Measurements from ENCODE around the gene B9D1.
"Not testable (repeated sequence)": the region's sequence is repeated elsewhere in the genome, so short reads cannot be mapped to it uniquely, and the experiment has no call there.

Gene B9D1

DNA sequence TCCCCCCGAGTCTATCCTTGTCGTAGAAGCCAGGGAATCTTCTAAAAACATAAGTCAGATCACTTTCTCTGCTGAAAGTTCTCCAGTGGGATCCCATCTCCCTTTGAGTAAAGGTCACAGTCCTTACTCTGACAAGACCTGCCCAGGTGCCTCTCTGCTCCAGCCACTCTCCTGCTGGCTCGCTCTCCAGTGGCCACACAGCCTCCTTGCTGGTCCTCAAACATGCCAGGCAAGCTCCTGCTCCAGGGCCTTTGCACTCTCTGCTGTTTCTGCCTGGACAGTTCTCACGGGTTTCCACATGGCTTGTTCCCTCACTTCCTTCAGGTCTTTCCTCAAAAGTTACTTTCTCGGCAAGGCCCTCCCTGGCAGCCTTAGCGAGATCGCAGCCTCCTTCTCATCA is 3.4 kb downstream of the B9D1 start:
- TF ChIP-seq, protein P1, sequence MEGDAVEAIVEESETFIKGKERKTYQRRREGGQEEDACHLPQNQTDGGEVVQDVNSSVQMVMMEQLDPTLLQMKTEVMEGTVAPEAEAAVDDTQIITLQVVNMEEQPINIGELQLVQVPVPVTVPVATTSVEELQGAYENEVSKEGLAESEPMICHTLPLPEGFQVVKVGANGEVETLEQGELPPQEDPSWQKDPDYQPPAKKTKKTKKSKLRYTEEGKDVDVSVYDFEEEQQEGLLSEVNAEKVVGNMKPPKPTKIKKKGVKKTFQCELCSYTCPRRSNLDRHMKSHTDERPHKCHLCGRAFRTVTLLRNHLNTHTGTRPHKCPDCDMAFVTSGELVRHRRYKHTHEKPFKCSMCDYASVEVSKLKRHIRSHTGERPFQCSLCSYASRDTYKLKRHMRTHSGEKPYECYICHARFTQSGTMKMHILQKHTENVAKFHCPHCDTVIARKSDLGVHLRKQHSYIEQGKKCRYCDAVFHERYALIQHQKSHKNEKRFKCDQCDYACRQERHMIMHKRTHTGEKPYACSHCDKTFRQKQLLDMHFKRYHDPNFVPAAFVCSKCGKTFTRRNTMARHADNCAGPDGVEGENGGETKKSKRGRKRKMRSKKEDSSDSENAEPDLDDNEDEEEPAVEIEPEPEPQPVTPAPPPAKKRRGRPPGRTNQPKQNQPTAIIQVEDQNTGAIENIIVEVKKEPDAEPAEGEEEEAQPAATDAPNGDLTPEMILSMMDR (IDR thresholded peaks at IDR 0.05; ENCODE audit: insufficient read depth, low read depth, low read length, missing control alignments), result no peak
- H3K4me3 ChIP-seq (ENCODE audit: low read depth, low read length), result no peak overlapping the region
- DNase-seq (ENCODE audit: low read depth), result no peak

DNA sequence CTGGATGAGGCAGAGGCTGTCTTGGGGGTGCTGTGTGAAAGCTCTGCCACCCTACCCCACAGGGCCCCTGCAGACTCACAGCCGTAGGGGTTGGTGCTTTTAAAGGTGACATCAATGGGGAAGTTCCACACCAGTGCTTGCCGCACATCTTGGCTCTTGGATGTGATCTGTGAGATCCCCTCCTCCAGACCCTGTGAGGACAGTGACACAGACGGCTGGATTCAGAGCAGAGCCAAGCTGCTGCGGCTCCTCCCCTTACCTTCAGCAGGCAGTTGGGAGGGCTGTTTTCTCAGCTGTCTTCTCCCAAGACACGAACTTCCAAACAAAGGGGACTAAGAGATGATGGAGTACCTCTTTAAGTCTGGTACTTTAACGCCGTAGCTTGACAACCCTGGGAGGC is 4.8 kb downstream of the B9D1 start:
- no peak overlapping the region for H3K4me3 ChIP-seq (ENCODE audit: low read depth, low read length)
- TF ChIP-seq, protein P1 (IDR thresholded peaks at IDR 0.05; ENCODE audit: insufficient read depth, low read depth, low read length, missing control alignments), result no peak
- DNase-seq (ENCODE audit: low read depth), result no peak

DNA sequence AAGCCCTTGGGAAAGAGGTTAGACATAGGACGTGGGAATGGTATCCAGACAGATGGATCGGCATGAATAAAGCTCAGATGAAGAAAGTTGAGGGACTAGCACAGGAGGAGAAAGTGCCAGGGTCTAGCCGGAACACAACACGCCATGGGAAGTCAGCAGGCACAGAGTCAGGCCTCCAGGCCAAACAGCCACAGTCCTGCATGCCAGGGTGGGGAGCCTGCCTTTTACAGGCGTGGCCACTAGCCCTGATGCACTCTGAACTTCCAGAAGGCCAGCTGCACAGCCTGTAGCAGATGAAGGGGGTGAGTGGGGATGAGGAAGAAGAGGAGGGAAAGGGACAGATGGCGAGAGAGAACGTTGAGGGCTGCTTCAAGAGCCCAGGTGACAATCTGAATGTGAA is 5.2 kb downstream of the B9D1 start:
- TF ChIP-seq, protein P1 (IDR thresholded peaks at IDR 0.05; ENCODE audit: insufficient read depth, low read depth, low read length, missing control alignments), result no peak
- H3K4me3 ChIP-seq (ENCODE audit: low read depth, low read length), result no peak overlapping the region
- no peak for DNase-seq (ENCODE audit: low read depth)

DNA sequence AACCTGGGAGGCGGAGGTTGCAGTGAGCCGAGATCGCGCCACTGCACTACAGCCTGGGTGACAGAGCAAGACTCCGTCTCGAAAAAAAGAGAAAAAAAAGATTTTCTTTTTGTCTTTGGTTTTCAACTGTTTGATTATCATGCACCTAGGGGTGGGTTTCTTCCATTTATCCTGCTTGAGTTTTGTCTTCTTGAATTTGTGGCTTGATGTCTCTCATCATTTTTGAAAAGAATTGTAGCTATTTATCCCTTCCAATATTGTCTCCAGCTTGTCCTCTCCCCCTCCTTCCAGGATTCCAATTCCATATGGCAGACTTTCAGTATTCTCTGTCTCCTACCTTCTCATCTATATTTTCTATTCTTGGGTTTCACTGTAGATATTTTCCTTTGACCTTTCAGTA is 7.8 kb downstream of the B9D1 start:
- H3K4me3 ChIP-seq (ENCODE audit: low read depth, low read length), result no peak overlapping the region
- no peak for DNase-seq (ENCODE audit: low read depth)
- TF ChIP-seq, protein P1 (IDR thresholded peaks at IDR 0.05; ENCODE audit: insufficient read depth, low read depth, low read length, missing control alignments), result no peak

DNA sequence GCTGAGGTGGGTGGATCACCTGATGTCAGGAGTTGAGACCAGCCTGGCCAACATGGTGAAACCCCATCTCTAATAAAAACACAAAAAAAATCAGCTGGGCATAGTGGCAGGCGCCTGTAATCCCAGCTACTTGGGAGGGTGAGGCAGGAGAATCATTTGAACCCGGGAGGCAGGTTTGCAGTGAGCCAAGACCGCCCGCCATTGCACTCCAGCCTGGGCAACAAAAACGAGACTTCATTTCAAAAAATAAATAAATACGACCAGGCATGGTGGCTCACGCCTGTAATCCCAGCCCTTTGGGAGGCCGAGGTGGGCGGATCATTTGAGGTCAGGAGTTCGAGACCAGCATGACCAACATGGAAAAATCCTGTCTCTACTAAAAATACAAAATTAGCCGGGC is 9.1 kb downstream of the B9D1 start:
- not testable (repeated sequence) for DNase-seq (ENCODE audit: low read depth); H3K4me3 ChIP-seq (ENCODE audit: low read depth, low read length)

DNA sequence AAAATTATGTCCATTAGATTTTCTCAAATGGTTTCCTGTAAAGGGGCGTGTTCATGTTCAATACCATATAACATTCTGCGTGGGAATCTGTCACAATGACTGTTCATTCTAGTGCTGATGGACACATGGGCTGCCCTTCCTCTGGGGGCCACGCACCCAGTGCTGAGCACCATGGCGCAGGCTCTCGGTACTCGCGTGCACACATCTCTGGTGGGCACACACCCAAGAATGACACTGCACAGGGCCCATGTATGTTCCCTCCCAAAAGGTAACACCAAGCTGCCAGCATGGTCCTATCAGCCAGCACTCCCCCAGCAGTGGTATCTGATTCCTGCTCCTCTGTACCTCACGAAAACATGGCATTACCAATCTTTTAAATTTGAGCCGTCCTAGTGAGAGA is 13.7 kb downstream of the B9D1 start:
- no peak overlapping the region for H3K4me3 ChIP-seq (ENCODE audit: low read depth, low read length)
- TF ChIP-seq, protein P1 (IDR thresholded peaks at IDR 0.05; ENCODE audit: insufficient read depth, low read depth, low read length, missing control alignments), result no peak
- DNase-seq (ENCODE audit: low read depth), result no peak

DNA sequence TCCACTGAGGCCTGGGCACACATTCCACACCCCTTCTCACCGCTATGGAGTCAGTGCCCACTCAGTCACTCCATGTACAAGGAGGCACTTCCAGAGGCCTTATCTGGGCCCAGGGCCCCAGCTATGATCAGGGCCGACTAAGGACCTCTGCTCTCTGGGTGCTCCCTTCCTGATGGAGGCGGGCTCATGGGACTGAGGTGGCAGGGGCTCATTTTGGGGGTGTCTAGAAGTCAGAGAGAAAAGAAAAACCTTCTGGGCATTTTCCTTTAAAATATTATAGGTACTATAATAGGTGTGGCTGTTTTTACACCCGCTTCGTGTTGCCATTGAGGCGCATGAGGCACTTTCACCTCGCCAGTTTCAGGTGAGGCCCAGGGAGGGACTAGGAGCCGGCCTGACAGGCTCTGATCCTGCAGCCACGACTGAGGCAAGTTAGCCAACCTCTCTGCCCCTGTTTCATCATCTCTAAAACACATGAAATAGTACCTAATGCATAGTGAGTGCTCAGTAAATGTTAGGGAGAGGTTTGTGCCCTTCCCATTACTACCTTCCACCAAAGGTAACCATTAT is 14.4 kb downstream of the B9D1 start:
- TF ChIP-seq, protein P1 (IDR thresholded peaks at IDR 0.05; ENCODE audit: insufficient read depth, low read depth, low read length, missing control alignments), result no peak
- no peak overlapping the region for H3K4me3 ChIP-seq (ENCODE audit: low read depth, low read length)
- DNase-seq (ENCODE audit: low read depth), result no peak
